OCI-LY7 (cell line): ENCODE data around the gene ZNF148. TPM values are rescaled to one million over a fixed set of nuclear protein-coding genes. Genes with fewer than 3 reads are reported as not detected.

Source experiments
- BruUV-seq: library from RNA; stranded (reverse); fragments of 400-500 nt; replicated peaks from 2 replicates; lab custom pipeline; 2021; lab: Mats Ljungman, UMichigan
- CTCF ChIA-PET: fragments of 300-600 bp; sonication (Branson Sonifier 250); formaldehyde crosslinking; loops from one replicate; lab custom pipeline; 2022; ENCODE audit warnings: antibody characterized with exemption; ENCODE audit not compliant: unreplicated experiment; lab: Charles Lee
- POLR2A ChIA-PET: fragments of 300-600 bp; sonication (Branson Sonifier 250); formaldehyde crosslinking; loops from one replicate; lab custom pipeline; 2022; ENCODE audit warnings: antibody characterized with exemption; lab: Charles Lee
- DNase-seq: peaks from one replicate; pipeline ENCODE4 v3.0.0-alpha.2; 2015; ENCODE audit warnings: low spot score
- H2AFZ ChIP-seq: fragments of 200-600 bp; sonication (generic), shearing (Covaris generic); 2 replicates; pipeline ENCODE4 v1.6.1; 2014; ENCODE audit warnings: mild to moderate bottlenecking, antibody characterized with exemption, low read length, moderate library complexity
- H3K27ac ChIP-seq: fragments of 200-600 bp; sonication (generic); 2 replicates; pipeline ENCODE4 v1.5.1; 2014; ENCODE audit warnings: mixed run types, low read depth, mild to moderate bottlenecking, moderate library complexity, low read length, inconsistent platforms; ENCODE audit not compliant: poor library complexity, severe bottlenecking
- H3K36me3 ChIP-seq: fragments of 200-600 bp; sonication (generic); 2 replicates; pipeline ENCODE4 v1.6.1; 2014; ENCODE audit warnings: mild to moderate bottlenecking, antibody characterized with exemption, low read length, moderate library complexity, mixed read lengths; ENCODE audit not compliant: insufficient read depth
- H3K4me1 ChIP-seq: fragments of 200-600 bp; sonication (generic); 2 replicates; pipeline ENCODE4 v1.5.1; 2014; ENCODE audit warnings: mild to moderate bottlenecking, low read length; ENCODE audit not compliant: insufficient read depth, poor library complexity, severe bottlenecking
- H3K4me2 ChIP-seq: fragments of 200-600 bp; sonication (generic); 2 replicates; pipeline ENCODE4 v1.6.1; 2014; ENCODE audit warnings: mild to moderate bottlenecking, low read length
- H3K4me3 ChIP-seq: fragments of 200-600 bp; sonication (generic); 2 replicates; pipeline ENCODE4 v1.5.1; 2014; ENCODE audit warnings: mild to moderate bottlenecking, low read depth, low read length; ENCODE audit not compliant: poor library complexity, severe bottlenecking
- H3K79me2 ChIP-seq: fragments of 200-600 bp; sonication (generic); 2 replicates; pipeline ENCODE4 v1.6.1; 2016; ENCODE audit warnings: low read depth, mild to moderate bottlenecking, low read length, moderate library complexity, mixed read lengths; ENCODE audit not compliant: insufficient read depth
- H3K9me2 ChIP-seq: fragments of 200-600 bp; sonication (generic); 2 replicates; pipeline ENCODE4 v1.6.1; 2016; ENCODE audit warnings: mild to moderate bottlenecking, low read length, mixed read lengths; ENCODE audit not compliant: insufficient read depth
- H3K9me3 ChIP-seq: fragments of 200-600 bp; sonication (generic); 2 replicates; pipeline ENCODE4 v1.6.1; 2014; ENCODE audit warnings: mild to moderate bottlenecking, mixed run types, low read length, mixed read lengths
- H4K20me1 ChIP-seq: fragments of 200-600 bp; sonication (generic); 2 replicates; pipeline ENCODE4 v1.6.1; 2014; ENCODE audit warnings: mild to moderate bottlenecking, antibody characterized with exemption, low read length, moderate library complexity, mixed read lengths; ENCODE audit not compliant: insufficient read depth
- CTCF ChIP-seq: fragments of 200-600 bp; sonication (generic); conservative IDR thresholded peaks from 2 replicates; pipeline ENCODE4 v1.5.1; 2014; ENCODE audit warnings: mild to moderate bottlenecking, antibody characterized with exemption, low read length, moderate library complexity, mixed read lengths
- EZH2phosphoT487 ChIP-seq: fragments of 200-600 bp; sonication (generic); IDR thresholded peaks from 2 replicates; pipeline ENCODE4 v1.6.1; 2018; ENCODE audit warnings: low read depth, borderline replicate concordance, mild to moderate bottlenecking, mixed run types, antibody characterized with exemption, low read length, moderate library complexity, mixed read lengths
- intact Hi-C: fragments of 100-400 bp; cut with micrococcal nuclease; formaldehyde crosslinking; loops from one replicate; pipeline ENCODE4 v1.10.0; 2022; ENCODE audit not compliant: unreplicated experiment
- total RNA-seq, 2 experiments: library from RNA; depleted of rRNA in 1 of 2; stranded (reverse); fragments of >200 nt in 1 of 2; shearing (Covaris generic) in 1 of 2; gene quantifications; 2 replicates each; pipeline ENCODE4 v1.2.3, GENCODE V29; 2014 to 2022

Gene ZNF148
- total RNA-seq, 2 experiments from 2014 or later, result 19.8 to 35.4 TPM

GRCh38 chr3:125416235-125416634 lies 41.1 kb upstream of the ZNF148 start:
- Histone ChIP-seq H3K4me1 (no peaks in the 10 kb centered on the region), H3K79me2 (no peaks in the 10 kb centered on the region), H2AFZ (no peak overlapping the region), H4K20me1 (no peaks in the 10 kb centered on the region), H3K4me3 (no peak overlapping the region), H3K4me2 (no peak overlapping the region), H3K9me3 (no peaks in the 10 kb centered on the region), H3K36me3 (no peaks in the 10 kb centered on the region), H3K27ac (no peak overlapping the region), H3K9me2 (no peaks in the 10 kb centered on the region)
- no TSS peak for BruUV-seq
- ChIA-PET POLR2A (interaction anchor here (0.7 to 0.9 kb wide), 2 partner anchors 29 to 1231 kb away, joined by 3 to 6 read pairs; no protein-coding TSS in a partner anchor), CTCF (no interaction called here)
- DNase-seq, result no peak
- intact Hi-C loops, result no loop called here
- TF ChIP-seq EZH2phosphoT487, result no peak
- no peak for TF ChIP-seq CTCF

- Histone ChIP-seq H2AFZ (no peak overlapping the region), H3K36me3 (no peaks in the 10 kb centered on the region), H3K9me3 (no peaks in the 10 kb centered on the region), H3K27ac (no peak overlapping the region), H3K4me3 (no peak overlapping the region), H3K9me2 (no peaks in the 10 kb centered on the region), H4K20me1 (no peaks in the 10 kb centered on the region), H3K4me1 (no peaks in the 10 kb centered on the region), H3K79me2 (no peaks in the 10 kb centered on the region), H3K4me2 (no peak overlapping the region)
- CTCF ChIA-PET, result no interaction called here
- TF ChIP-seq EZH2phosphoT487 (no peak), CTCF (no peak)
- BruUV-seq, result no TSS peak
- intact Hi-C loops, result no loop called here
- DNase-seq, result no peak
- POLR2A ChIA-PET, result interaction anchor here (0.5 kb wide), 1 partner anchor 1421 kb away, joined by 3 read pairs; no protein-coding TSS in a partner anchor
Observed at GRCh38 chr3:125414669-125415068, 39.5 kb upstream of the ZNF148 start.

GRCh38 chr3:125410922-125411321 lies 35.8 kb upstream of the ZNF148 start:
- TF ChIP-seq EZH2phosphoT487 (no peak), CTCF (no peak)
- no peaks in the 10 kb centered on the region for H3K79me2 ChIP-seq
- no peak overlapping the region for H3K4me3 ChIP-seq
- BruUV-seq, result no TSS peak
- no peak overlapping the region for H2AFZ ChIP-seq
- no peak overlapping the region for H3K4me2 ChIP-seq
- no peaks in the 10 kb centered on the region for H3K4me1 ChIP-seq
- intact Hi-C loops, result no loop called here
- no peaks in the 10 kb centered on the region for H3K9me2 ChIP-seq
- ChIA-PET POLR2A (no interaction called here), CTCF (no interaction called here)
- no peaks in the 10 kb centered on the region for H3K36me3 ChIP-seq
- no peaks in the 10 kb centered on the region for H3K9me3 ChIP-seq
- H4K20me1 ChIP-seq, result no peaks in the 10 kb centered on the region
- DNase-seq, result no peak
- H3K27ac ChIP-seq, result no peak overlapping the region
